Activated naive CD4-positive, alpha-beta T cell (primary cell): ENCODE results near the gene CLDN20.
"Not testable (repeated sequence)": the region's sequence is repeated elsewhere in the genome, so short reads cannot be mapped to it uniquely, and the experiment has no call there.

Experiments
- DNase-seq, 4 experiments: peaks; one replicate each; lab custom pipeline; 2025; lab: John Stamatoyannopoulos, UW

CLDN20 gene

GRCh38 chr6:155245193-155245592 is 18.6 kb upstream of the CLDN20 start:
- DNase-seq: no peak

GRCh38 chr6:155245831-155246230 is 18.0 kb upstream of the CLDN20 start:
- DNase-seq: no peak

GRCh38 chr6:155246825-155247224 is 17.0 kb upstream of the CLDN20 start:
- no peak for DNase-seq

- DNase-seq: no peak
These were observed 16.2 kb upstream of the CLDN20 start for GRCh38 chr6:155247618-155248007.

GRCh38 chr6:155248008-155249001 is 15.5 kb upstream of the CLDN20 start:
- no peak for DNase-seq

GRCh38 chr6:155250701-155251381 is 13.0 kb upstream of the CLDN20 start:
- DNase-seq: no peak

GRCh38 chr6:155252581-155252980 is 11.2 kb upstream of the CLDN20 start:
- no peak for DNase-seq

- no peak for DNase-seq
These were observed 10.5 kb upstream of the CLDN20 start for GRCh38 chr6:155253337-155253736.

- DNase-seq: no peak
These were observed 9.7 kb upstream of the CLDN20 start for GRCh38 chr6:155254139-155254538.

GRCh38 chr6:155256122-155256795 is 7.6 kb upstream of the CLDN20 start:
- DNase-seq: no peak

- no peak for DNase-seq
These were observed 6.0 kb upstream of the CLDN20 start for GRCh38 chr6:155257796-155258195.

GRCh38 chr6:155259204-155259603 is 4.6 kb upstream of the CLDN20 start:
- DNase-seq: no peak

GRCh38 chr6:155259897-155260296 is 3.9 kb upstream of the CLDN20 start:
- DNase-seq: no peak

GRCh38 chr6:155260686-155261085 is 3.1 kb upstream of the CLDN20 start:
- no peak for DNase-seq

GRCh38 chr6:155261111-155261900 is 2.5 kb upstream of the CLDN20 start:
- DNase-seq: no peak

- DNase-seq: no peak
These were observed 1.2 kb upstream of the CLDN20 start for GRCh38 chr6:155262655-155263054.

- DNase-seq: no peak
These were observed 994 bp downstream of the CLDN20 start for GRCh38 chr6:155264693-155265320.

GRCh38 chr6:155265843-155266535 is 2.2 kb downstream of the CLDN20 start:
- no peak for DNase-seq

- no peak for DNase-seq
These were observed 3.6 kb downstream of the CLDN20 start for GRCh38 chr6:155267411-155267810.

GRCh38 chr6:155268088-155268867 is 4.5 kb downstream of the CLDN20 start:
- DNase-seq: not testable (repeated sequence)
